ENCODE results near the gene RELB.

DNA sequence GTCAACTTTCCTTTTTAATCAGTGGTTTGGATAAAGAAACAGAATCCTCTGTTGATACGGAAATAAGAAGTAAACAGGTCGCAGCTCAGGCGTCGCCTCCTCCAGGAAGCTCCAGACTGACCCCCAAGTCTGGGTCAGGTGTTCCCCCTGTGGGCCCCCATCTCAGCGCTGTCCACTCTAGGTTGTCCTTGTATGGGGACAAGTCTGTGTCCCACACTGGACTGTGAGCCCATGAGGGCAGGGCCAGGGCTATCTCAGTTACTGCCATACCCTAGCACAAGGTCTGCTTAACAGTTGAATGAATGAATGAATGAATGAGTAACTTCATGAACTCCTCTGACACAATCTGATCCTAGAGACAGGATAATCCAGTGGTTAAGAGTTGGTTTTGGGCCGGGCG, 45.1 kb downstream of the RELB start:
- TF ChIP-seq, protein P1, sequence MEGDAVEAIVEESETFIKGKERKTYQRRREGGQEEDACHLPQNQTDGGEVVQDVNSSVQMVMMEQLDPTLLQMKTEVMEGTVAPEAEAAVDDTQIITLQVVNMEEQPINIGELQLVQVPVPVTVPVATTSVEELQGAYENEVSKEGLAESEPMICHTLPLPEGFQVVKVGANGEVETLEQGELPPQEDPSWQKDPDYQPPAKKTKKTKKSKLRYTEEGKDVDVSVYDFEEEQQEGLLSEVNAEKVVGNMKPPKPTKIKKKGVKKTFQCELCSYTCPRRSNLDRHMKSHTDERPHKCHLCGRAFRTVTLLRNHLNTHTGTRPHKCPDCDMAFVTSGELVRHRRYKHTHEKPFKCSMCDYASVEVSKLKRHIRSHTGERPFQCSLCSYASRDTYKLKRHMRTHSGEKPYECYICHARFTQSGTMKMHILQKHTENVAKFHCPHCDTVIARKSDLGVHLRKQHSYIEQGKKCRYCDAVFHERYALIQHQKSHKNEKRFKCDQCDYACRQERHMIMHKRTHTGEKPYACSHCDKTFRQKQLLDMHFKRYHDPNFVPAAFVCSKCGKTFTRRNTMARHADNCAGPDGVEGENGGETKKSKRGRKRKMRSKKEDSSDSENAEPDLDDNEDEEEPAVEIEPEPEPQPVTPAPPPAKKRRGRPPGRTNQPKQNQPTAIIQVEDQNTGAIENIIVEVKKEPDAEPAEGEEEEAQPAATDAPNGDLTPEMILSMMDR (IDR thresholded peaks at IDR 0.05), result no peak
- TF ChIP-seq POLR2A (IDR thresholded peaks at IDR 0.05), result no peak
